ENCODE measurements around the gene GNG8. TPM values are rescaled to one million over a fixed set of nuclear protein-coding genes. Genes with fewer than 3 reads are reported as not detected.

Gene GNG8
- total RNA-seq = not detected
- not detected for polyA plus RNA-seq
- long read RNA-seq, donor 1 = 0 reads
- long read RNA-seq, donor 2, partial matches to known transcripts = 0 of 3 reads
- long read RNA-seq, donor 2, other reads (novel, unspliced or antisense) = 0 of 3 reads

DNA sequence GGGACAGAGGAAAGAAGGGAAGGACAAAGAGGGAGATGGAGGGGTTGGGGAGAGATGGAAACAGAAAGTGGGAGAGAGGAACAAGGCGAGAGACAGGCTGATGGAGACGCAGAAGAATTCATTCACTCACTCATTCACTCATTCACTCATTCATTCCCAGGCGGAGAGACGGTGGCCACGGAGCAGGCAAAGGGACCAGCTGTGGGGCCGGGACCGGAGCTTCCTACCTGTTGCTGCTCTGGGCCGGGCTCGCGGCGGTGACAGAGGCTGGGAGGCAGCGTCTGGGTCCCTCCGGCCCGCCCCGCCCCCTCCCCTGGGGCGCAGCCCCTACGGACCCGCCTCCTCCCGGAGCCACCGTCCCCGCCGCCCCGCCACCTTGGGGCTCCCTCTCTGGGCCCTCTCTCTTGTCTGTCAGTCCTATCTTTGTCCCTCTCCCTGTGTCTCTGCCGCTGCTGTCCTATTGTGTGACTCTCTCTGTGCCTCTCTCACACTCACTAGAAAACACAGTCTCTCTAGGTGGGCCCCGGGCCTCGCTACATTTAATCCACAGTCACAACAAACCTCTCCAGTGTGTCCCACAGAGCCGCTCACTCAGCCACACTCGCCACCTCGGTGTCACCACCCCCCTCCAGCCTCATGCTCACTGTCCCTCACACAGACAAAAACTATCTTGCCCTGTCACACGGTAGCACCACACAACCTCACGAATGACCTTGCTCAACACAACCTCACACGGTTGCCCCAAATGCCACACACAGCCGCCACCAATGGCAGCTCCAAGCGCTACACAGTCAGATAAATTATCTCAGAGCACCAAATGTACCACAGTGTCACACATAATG is at the start of gene GNG8:
TSS of gene GNG8 (minus strand) at position 283 of the 842 bp plus-strand sequence. CDS start 1,520 bp downstream, outside the sequence.
- peak within 1 kb of the TSS in 1 of 8 donors; percentile 24 for H3K27ac ChIP-seq
- no peak within 1 kb of the TSS for H3K4me3 ChIP-seq
- DNase-seq = peak; percentile 75
- H3K36me3 ChIP-seq = no peaks in the 10 kb centered on the region
- H3K27me3 ChIP-seq (replicated peaks in 1 of 7) = peaks cover 0 to 87% (median 17%) of the 10 kb centered on the region in 7 donors
- 32 to 51% (median 40%) methylated on average over 19 to 34 of the region's 34 CpGs for WGBS, 5 donors
- H3K4me1 ChIP-seq = peaks cover 24 to 72% (median 52%) of the 10 kb centered on the region in 6 donors
- no peaks in the 10 kb centered on the region for H3K9me3 ChIP-seq
- intact Hi-C loops (cut with DNase I; ENCODE audit: low total_unique reads) = no loop called here
- no peak for TF ChIP-seq POLR2AphosphoS5 (IDR thresholded peaks at IDR 0.05)

DNA sequence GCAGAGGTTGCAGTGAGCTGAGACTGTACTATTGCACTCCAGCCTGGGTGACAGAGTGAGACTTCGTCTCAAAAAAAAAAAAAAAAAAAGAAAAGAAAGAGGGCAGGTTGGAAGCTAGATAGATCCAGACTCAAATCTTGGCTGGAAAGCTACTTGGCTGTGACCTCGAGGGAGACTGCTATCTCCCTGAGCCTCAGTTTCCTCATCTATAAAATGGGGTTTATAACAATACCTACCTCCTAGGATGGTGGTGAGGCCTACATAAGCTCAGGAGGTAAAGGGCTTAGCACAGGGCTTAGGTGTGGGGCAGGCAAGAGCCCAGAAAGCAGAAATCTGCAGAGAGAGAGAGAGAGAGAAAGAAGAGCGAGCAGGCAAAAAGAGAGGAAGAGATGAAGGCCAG is 49.2 kb upstream of the GNG8 start:
- Histone ChIP-seq H3K4me1 (no peaks in the 10 kb centered on the region), H3K9me3 (no peaks in the 10 kb centered on the region), H3K36me3 (peaks cover 5 to 100% (median 98%) of the 10 kb centered on the region in 6 donors), H3K4me3 (no peak overlapping the region), H3K27me3 (replicated peaks in 1 of 7) (no peaks in the 10 kb centered on the region), H3K27ac (no peak overlapping the region)
- intact Hi-C loops (cut with DNase I; ENCODE audit: low total_unique reads) = no loop called here
- DNase-seq = no peak
- no peak for TF ChIP-seq POLR2AphosphoS5 (IDR thresholded peaks at IDR 0.05)
- TF ChIP-seq POLR2A (IDR thresholded peaks at IDR 0.05) = no peak
- TF ChIP-seq, protein P1, sequence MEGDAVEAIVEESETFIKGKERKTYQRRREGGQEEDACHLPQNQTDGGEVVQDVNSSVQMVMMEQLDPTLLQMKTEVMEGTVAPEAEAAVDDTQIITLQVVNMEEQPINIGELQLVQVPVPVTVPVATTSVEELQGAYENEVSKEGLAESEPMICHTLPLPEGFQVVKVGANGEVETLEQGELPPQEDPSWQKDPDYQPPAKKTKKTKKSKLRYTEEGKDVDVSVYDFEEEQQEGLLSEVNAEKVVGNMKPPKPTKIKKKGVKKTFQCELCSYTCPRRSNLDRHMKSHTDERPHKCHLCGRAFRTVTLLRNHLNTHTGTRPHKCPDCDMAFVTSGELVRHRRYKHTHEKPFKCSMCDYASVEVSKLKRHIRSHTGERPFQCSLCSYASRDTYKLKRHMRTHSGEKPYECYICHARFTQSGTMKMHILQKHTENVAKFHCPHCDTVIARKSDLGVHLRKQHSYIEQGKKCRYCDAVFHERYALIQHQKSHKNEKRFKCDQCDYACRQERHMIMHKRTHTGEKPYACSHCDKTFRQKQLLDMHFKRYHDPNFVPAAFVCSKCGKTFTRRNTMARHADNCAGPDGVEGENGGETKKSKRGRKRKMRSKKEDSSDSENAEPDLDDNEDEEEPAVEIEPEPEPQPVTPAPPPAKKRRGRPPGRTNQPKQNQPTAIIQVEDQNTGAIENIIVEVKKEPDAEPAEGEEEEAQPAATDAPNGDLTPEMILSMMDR (IDR thresholded peaks at IDR 0.05 in 8 of 11, conservative IDR thresholded peaks at IDR 0.05 in 3 of 11) = no peak
- 64 to 91% (median 82%) methylated on average over 3 of the region's 3 CpGs for WGBS, 5 donors

- Histone ChIP-seq H3K4me3 (no peak overlapping the region), H3K9me3 (no peaks in the 10 kb centered on the region), H3K27me3 (replicated peaks in 1 of 7) (no peaks in the 10 kb centered on the region), H3K36me3 (peaks cover 4 to 100% (median 98%) of the 10 kb centered on the region in 6 donors), H3K4me1 (peaks cover 0 to 6% (median 0%) of the 10 kb centered on the region in 6 donors), H3K27ac (no peak overlapping the region)
- TF ChIP-seq, protein P1 (IDR thresholded peaks at IDR 0.05 in 8 of 11, conservative IDR thresholded peaks at IDR 0.05 in 3 of 11) = no peak
- TF ChIP-seq POLR2AphosphoS5 (IDR thresholded peaks at IDR 0.05) = peak in 2 of 3 donors; percentile 25 to 58
- intact Hi-C loops (cut with DNase I; ENCODE audit: low total_unique reads) = no loop called here
- 85 to 87% (median 86%) methylated on average over 21 to 26 of the region's 26 CpGs for WGBS, 5 donors
- DNase-seq = peak; percentile 75
These were observed 42.2 kb upstream of the GNG8 start for GRCh38 chr19:46678110-46678732.

GRCh38 chr19:46674416-46675178 is 38.6 kb upstream of the GNG8 start:
- 92 to 97% (median 93%) methylated on average over 10 to 21 of the region's 21 CpGs for WGBS, 5 donors
- Histone ChIP-seq H3K36me3 (peaks cover 4 to 78% (median 71%) of the 10 kb centered on the region in 6 donors), H3K4me1 (peaks cover 0 to 6% (median 0%) of the 10 kb centered on the region in 6 donors), H3K4me3 (no peak overlapping the region), H3K27me3 (replicated peaks in 1 of 7) (no peaks in the 10 kb centered on the region), H3K27ac (no peak overlapping the region), H3K9me3 (no peaks in the 10 kb centered on the region)
- TF ChIP-seq POLR2AphosphoS5 (IDR thresholded peaks at IDR 0.05) (peak in 2 of 3 donors; percentile 39 to 64), POLR2A (IDR thresholded peaks at IDR 0.05) (no peak)
- no peak for DNase-seq
- intact Hi-C loops (cut with DNase I; ENCODE audit: low total_unique reads) = no loop called here

All from spleen (tissue), 13 donors.